Lower leg skin (tissue), 3 donors: ENCODE results near the gene RNF14.

ENCODE experiments used
- CTCF ChIP-seq, 3 donors: fragments of 450-650 bp; IDR thresholded peaks; one replicate each; pipeline ENCODE4 v1.5.1; 2016; ENCODE audit warnings: antibody characterized with exemption in 3 of 3, mild to moderate bottlenecking in 3 of 3, moderate library complexity in 2 of 3
- POLR2A ChIP-seq, 2 donors: fragments of 450-650 bp; IDR thresholded peaks; one replicate each; pipeline ENCODE4 v1.6.1; 2016 to 2017; ENCODE audit warnings: antibody characterized with exemption in 2 of 2, mild to moderate bottlenecking in 1 of 2, moderate library complexity in 1 of 2

GRCh38 chr5:141961466-141961865 is 7.4 kb upstream of the RNF14 start:
- TF ChIP-seq CTCF (IDR thresholded peaks at IDR 0.05) (no peak), POLR2A (IDR thresholded peaks at IDR 0.05) (no peak)
